ENCODE results near the gene PLXNA1.

Gene PLXNA1

DNA sequence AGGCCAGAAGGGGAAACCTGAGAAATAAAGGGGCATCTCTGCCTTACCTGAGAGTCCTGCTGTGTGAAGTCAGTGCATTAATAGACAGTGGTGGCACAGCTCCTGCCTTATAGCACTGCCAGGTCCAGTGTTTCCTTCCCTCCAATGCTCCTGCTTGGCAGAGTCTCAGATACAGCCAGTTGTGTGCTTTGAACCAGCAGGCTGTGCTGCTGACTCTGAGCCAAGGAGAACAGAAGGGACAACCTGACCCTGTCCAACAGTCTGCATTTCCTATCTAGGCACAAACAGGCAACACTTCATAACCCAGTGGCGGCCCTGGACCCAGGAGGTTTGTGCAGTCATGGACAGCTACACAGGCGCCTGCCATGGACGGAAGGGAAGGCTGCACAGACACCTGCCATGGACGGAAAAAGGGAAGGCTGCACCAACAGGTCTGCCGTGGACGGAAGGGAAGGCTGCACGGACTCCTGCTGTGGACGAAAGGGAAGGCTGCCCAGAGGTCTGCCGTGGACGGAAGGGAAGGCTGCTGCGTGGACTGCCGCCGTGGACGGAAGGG, 33.9 kb upstream of the PLXNA1 start:
- TF ChIP-seq TCF4 (CRISPR knock-in tag; IDR thresholded peaks at IDR 0.05; ENCODE audit: borderline replicate concordance) (no peak), PPARA (CRISPR knock-in tag; IDR thresholded peaks at IDR 0.05; ENCODE audit: borderline replicate concordance) (no peak), ESRRG (CRISPR knock-in tag; IDR thresholded peaks at IDR 0.05) (no peak), ZNF565 (CRISPR knock-in tag; conservative IDR thresholded peaks at IDR 0.05; ENCODE audit: low read depth) (no peak), GLIS3 (CRISPR knock-in tag; IDR thresholded peaks at IDR 0.05) (no peak)
- TF ChIP-seq, protein P1, sequence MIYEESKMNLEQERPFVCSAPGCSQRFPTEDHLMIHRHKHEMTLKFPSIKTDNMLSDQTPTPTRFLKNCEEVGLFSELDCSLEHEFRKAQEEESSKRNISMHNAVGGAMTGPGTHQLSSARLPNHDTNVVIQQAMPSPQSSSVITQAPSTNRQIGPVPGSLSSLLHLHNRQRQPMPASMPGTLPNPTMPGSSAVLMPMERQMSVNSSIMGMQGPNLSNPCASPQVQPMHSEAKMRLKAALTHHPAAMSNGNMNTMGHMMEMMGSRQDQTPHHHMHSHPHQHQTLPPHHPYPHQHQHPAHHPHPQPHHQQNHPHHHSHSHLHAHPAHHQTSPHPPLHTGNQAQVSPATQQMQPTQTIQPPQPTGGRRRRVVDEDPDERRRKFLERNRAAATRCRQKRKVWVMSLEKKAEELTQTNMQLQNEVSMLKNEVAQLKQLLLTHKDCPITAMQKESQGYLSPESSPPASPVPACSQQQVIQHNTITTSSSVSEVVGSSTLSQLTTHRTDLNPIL (CRISPR knock-in tag; IDR thresholded peaks at IDR 0.05; ENCODE audit: low read depth), result no peak
- TF ChIP-seq, protein P2, sequence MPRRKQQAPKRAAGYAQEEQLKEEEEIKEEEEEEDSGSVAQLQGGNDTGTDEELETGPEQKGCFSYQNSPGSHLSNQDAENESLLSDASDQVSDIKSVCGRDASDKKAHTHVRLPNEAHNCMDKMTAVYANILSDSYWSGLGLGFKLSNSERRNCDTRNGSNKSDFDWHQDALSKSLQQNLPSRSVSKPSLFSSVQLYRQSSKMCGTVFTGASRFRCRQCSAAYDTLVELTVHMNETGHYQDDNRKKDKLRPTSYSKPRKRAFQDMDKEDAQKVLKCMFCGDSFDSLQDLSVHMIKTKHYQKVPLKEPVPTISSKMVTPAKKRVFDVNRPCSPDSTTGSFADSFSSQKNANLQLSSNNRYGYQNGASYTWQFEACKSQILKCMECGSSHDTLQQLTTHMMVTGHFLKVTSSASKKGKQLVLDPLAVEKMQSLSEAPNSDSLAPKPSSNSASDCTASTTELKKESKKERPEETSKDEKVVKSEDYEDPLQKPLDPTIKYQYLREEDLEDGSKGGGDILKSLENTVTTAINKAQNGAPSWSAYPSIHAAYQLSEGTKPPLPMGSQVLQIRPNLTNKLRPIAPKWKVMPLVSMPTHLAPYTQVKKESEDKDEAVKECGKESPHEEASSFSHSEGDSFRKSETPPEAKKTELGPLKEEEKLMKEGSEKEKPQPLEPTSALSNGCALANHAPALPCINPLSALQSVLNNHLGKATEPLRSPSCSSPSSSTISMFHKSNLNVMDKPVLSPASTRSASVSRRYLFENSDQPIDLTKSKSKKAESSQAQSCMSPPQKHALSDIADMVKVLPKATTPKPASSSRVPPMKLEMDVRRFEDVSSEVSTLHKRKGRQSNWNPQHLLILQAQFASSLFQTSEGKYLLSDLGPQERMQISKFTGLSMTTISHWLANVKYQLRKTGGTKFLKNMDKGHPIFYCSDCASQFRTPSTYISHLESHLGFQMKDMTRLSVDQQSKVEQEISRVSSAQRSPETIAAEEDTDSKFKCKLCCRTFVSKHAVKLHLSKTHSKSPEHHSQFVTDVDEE (CRISPR knock-in tag; IDR thresholded peaks at IDR 0.05), result no peak
- TF ChIP-seq, protein P3, sequence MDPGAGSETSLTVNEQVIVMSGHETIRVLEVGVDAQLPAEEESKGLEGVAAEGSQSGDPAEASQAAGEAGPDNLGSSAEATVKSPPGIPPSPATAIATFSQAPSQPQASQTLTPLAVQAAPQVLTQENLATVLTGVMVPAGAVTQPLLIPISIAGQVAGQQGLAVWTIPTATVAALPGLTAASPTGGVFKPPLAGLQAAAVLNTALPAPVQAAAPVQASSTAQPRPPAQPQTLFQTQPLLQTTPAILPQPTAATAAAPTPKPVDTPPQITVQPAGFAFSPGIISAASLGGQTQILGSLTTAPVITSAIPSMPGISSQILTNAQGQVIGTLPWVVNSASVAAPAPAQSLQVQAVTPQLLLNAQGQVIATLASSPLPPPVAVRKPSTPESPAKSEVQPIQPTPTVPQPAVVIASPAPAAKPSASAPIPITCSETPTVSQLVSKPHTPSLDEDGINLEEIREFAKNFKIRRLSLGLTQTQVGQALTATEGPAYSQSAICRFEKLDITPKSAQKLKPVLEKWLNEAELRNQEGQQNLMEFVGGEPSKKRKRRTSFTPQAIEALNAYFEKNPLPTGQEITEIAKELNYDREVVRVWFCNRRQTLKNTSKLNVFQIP (CRISPR knock-in tag; IDR thresholded peaks at IDR 0.05; ENCODE audit: borderline replicate concordance, low read depth), result no peak
- TF ChIP-seq, protein P4, sequence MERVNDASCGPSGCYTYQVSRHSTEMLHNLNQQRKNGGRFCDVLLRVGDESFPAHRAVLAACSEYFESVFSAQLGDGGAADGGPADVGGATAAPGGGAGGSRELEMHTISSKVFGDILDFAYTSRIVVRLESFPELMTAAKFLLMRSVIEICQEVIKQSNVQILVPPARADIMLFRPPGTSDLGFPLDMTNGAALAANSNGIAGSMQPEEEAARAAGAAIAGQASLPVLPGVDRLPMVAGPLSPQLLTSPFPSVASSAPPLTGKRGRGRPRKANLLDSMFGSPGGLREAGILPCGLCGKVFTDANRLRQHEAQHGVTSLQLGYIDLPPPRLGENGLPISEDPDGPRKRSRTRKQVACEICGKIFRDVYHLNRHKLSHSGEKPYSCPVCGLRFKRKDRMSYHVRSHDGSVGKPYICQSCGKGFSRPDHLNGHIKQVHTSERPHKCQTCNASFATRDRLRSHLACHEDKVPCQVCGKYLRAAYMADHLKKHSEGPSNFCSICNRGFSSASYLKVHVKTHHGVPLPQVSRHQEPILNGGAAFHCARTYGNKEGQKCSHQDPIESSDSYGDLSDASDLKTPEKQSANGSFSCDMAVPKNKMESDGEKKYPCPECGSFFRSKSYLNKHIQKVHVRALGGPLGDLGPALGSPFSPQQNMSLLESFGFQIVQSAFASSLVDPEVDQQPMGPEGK (CRISPR knock-in tag; IDR thresholded peaks at IDR 0.05; ENCODE audit: borderline replicate concordance), result no peak
- ATAC-seq, result no peak

DNA sequence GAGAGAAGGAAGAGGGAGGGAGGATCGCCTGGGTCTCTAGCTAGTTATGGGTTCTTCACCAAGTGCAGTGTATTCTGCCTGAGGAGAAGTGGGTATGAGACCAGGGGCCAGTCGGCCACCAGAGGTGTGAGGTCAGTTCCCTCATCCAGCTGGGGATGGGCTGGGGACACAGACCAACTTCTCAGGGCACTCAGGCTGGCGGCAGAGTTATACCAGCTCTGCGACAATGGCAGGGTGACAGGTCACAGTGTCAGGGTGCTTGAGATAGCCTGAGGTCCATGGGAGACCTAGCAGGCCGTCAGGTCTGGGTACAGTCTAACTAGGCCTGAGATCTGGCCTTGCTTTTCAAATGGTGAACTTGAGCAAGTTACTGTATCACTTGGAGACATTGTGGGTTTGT, 31.4 kb upstream of the PLXNA1 start:
- TF ChIP-seq ESRRG (CRISPR knock-in tag; IDR thresholded peaks at IDR 0.05), result no peak
- TF ChIP-seq, protein P2 (CRISPR knock-in tag; IDR thresholded peaks at IDR 0.05), result no peak
- TF ChIP-seq, protein P3 (CRISPR knock-in tag; IDR thresholded peaks at IDR 0.05; ENCODE audit: borderline replicate concordance, low read depth), result no peak
- TF ChIP-seq, protein P4 (CRISPR knock-in tag; IDR thresholded peaks at IDR 0.05; ENCODE audit: borderline replicate concordance), result no peak
- no peak for ATAC-seq

DNA sequence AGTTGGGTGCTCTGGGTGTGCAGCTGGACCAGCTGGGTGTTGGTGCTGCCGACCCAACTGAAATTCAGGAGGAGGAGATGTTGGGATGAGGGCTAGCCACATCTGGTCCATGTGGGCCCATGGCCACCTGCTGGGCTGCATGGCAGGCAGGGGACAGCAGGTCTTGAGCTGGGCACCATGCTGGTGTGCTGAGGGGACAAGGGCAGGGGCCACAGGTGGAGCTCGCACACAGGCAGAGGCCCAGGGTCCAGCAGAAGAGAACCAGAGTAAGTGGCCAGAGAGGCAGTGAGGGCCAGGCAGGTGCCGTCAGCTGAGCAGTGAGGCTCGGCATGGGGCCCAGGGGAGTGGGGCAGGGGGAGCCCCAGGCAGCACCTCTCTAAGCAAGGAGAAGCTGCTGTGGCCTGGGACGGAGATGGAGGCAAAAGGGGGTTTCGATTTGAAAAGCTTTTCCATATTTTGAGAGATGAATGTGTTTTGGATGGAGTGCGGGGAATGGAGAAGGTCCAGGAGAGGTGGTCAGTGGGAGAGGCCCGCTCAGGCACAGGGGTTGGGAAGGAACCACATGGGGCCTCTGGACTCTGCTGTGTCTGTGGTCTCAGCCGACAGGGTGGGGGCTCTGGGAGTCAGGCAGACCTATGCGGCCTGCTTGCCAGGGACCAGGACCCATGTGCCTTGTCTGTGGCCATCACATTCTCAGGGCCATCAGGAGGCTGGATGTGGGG, 30.5 kb upstream of the PLXNA1 start:
- ATAC-seq, result no peak
- TF ChIP-seq, protein P3 (CRISPR knock-in tag; IDR thresholded peaks at IDR 0.05; ENCODE audit: borderline replicate concordance, low read depth), result no peak
- TF ChIP-seq CSDC2 (CRISPR knock-in tag; IDR thresholded peaks at IDR 0.05) (no peak), TOX (CRISPR knock-in tag; IDR thresholded peaks at IDR 0.05; ENCODE audit: borderline replicate concordance) (no peak)
